GM18907 (cell line): ENCODE data around the gene MYL6B.
"Not testable (repeated sequence)": the region's sequence is repeated elsewhere in the genome, so short reads cannot be mapped to it uniquely, and the experiment has no call there.

Experiments
- ATAC-seq: cut with Tn5 transposase; IDR thresholded peaks from one replicate; pipeline ENCODE4 v1.9.1; 2021; ENCODE audit warnings: mild to moderate bottlenecking, moderate library complexity; ENCODE audit not compliant: unreplicated experiment

MYL6B gene

GRCh38 chr12:56151672-56152131, 685 bp upstream of the MYL6B start:
- peak; percentile 47 for ATAC-seq

- no peak for ATAC-seq
These were observed 630 bp downstream of the MYL6B start for GRCh38 chr12:56152756-56153677.

GRCh38 chr12:56153678-56154065, 1.3 kb downstream of the MYL6B start:
- ATAC-seq = no peak

GRCh38 chr12:56154246-56154771, 1.9 kb downstream of the MYL6B start:
- no peak for ATAC-seq

- no peak for ATAC-seq
These were observed 2.4 kb downstream of the MYL6B start for GRCh38 chr12:56154818-56155217.

- no peak for ATAC-seq
These were observed 3.0 kb downstream of the MYL6B start for GRCh38 chr12:56155256-56155845.

DNA sequence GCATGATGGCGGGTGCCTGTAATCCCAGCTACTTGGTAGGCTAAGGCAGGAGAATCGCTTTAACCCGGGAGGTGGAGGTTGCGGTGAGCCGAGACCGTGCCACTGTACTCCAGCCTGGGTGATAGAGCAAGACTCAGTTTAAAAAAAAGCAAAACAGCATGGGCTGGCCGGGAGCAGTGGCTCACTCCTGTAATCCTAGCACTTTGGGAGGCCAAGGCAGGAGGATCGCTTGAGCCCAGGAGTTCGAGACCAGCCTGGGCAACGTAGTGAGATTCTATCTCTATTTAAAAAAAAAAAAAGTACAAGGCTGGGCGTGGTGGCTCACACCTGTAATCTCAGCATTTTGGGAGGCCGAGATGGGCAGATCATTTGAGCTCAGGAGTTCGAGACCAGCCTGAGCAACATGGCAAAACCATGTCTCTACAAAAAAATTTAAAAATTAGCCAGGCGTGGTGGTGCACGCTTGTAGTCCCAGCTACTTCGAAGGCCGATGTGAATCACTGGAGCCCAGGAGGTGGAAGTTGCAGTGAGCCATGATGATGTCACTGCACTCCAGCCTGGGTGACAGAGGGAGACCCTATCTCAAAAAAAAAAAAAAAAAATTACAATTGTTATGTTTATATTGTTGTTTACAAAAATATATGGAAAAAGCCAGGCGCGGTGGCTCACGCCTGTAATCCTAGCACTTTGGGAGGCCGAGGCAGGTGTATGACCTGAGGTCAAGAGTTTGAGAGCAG, 4.2 kb downstream of the MYL6B start:
- not testable (repeated sequence) for ATAC-seq

- peak; percentile 30 for ATAC-seq
These were observed 5.0 kb downstream of the MYL6B start for GRCh38 chr12:56157201-56158028.

DNA sequence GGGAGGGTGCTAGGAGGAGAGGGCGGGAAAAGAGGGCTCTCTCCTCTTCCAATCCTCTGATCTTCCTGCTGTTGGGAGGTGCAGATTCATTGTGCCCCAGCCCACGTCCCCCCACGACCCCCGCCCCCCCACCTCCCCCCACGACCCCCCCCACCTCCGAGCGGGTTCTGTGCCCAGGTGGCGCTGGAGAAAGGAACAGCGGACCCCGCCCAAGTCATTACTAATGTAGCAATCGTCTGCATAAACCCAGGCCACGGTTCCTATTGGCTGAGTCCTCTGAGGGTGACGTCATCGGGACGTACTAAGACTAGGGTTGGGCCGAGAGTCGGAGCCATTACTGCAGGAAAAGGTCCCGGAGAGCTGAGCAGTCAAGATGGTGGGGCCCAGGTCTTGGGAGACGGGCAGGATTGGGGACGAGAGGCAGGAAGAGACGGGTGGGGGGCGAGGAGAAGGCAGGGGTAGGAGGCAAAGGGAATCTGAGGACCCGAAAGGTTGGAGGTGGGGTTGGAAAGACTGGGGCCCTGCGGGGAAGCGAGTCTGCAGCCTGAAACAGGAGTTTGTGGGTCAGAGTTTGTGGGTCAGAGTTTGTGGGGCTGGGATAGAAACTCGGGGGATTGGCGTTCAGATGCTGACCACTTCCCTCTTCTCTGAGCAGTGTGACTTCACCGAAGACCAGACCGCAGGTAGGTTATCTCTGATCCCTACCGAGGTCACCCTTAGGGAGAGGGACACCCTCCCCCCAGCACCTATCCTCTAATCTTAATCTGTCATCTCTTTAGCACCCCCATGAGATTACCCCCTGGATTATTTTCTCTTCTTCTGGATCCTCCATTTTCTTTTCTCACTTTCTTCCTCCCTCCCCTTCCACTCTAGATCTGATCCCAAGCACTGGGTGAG, 5.9 kb downstream of the MYL6B start, which contains the start of gene MYL6:
MYL6 (plus strand) TSS at position 331 of the 897 bp plus-strand sequence; CDS start at position 374, 43 bp downstream.
- ATAC-seq = peak; percentile 76

DNA sequence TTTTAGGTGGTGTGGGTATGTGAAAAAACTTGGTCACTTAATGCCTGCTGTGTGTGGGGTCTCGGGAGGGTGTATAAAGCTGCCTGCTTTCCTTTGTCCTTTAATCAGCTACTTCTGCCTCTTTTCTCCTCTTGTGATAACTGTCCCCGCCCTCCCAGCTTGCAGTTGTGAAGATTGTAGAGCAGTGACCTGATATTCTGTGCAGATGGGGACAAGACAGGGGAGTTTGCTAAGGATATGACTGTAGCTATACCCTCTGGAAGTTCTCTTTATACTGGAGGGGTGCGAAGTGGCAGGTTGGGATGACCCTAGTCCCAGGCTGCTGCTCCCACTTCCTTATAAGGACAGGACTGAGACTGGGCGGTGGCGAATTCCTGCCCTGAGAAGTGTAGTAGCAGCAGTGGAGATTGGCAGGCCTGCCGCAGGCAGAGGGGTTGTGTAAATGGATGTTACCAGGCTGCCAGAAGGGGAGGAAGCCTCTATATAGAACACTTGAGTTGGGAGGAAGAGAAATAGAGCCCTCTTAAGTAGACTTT, 6.6 kb downstream of the MYL6B start:
- no peak for ATAC-seq

DNA sequence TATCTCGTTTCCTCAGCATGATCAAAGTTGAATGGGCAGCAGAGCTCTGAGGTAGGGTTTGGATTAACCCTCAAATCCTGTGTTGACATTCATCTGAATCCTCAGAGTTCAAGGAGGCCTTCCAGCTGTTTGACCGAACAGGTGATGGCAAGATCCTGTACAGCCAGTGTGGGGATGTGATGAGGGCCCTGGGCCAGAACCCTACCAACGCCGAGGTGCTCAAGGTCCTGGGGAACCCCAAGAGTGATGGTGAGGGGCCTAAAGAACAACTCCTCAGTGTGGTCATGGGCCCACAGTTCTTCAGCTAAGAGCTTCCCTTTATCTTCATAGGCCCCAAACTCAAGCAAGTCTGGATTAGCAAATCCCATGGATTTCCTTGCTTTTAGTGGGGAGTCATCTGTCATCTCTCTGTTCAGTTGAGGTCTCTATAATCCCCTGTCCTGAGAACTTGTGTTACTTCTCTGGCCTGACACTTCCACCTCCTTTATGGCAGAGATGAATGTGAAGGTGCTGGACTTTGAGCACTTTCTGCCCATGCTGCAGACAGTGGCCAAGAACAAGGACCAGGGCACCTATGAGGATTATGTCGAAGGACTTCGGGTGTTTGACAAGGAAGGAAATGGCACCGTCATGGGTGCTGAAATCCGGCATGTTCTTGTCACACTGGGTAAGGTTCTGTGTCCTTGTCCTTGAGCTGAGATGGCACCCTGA, 7.2 kb downstream of the MYL6B start:
- ATAC-seq = no peak

- no peak for ATAC-seq
These were observed 7.9 kb downstream of the MYL6B start for GRCh38 chr12:56160193-56160763.

- no peak for ATAC-seq
These were observed 8.7 kb downstream of the MYL6B start for GRCh38 chr12:56160894-56161689.

DNA sequence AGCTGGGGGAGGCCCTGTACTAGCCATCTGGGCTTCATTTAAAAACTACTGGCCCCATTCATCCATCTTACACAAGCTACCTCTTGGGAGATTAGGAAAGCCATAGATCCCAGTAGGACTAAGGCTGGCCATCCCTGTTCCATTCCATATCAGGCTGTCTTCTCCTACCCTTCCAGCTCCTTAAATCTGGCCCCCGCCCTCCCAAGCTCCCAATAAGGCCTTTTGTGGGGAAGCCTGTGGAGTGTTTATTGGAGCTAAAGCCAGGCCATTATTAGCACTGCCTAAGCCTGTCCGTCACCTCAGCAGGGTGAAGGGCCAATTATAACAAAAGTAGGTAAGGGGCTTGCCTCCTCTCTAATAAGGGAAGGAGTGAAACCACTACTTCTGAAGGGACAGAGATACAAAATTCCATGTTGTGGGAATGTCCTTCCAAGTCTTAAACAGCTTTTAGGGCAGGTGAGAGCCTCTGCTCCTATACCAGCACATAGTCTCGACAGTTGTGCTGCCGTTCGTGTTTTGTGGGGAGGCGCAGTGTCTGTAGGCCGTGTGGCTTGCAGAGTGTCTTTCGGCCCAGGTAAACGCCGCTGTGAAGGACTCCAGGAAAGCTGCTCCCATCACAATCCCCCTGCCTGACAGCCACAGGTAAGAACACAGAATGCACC, 9.4 kb downstream of the MYL6B start:
- ATAC-seq = no peak

- no peak for ATAC-seq
These were observed 10.3 kb downstream of the MYL6B start for GRCh38 chr12:56162468-56163290.
